SW480 (cell line): ENCODE results near the gene IQCH.

Experiments
- DNase-seq: peaks from one replicate; pipeline ENCODE4 v3.0.0-alpha.2; 2016; ENCODE audit warnings: low spot score

IQCH gene

DNA sequence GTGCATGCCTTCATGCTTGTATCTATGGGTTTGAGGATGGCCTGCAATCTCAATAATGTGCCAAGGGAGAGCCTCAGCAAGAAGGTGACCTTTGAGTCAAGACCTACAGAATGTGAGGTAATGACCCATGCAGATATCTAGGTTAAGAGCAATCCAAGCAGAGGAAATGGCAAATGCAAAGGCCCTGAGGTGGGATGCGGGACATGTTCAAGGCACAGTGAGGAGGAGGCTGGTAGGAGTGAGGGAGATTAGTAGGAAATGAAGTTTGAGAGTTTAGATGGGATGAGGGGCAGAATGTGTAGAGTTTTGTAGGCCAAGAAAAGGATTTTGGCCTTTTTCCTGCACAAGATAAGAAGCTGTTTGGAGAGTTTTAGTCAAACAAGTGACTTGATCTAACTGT, 283.2 kb downstream of the IQCH start:
- DNase-seq, result no peak

DNA sequence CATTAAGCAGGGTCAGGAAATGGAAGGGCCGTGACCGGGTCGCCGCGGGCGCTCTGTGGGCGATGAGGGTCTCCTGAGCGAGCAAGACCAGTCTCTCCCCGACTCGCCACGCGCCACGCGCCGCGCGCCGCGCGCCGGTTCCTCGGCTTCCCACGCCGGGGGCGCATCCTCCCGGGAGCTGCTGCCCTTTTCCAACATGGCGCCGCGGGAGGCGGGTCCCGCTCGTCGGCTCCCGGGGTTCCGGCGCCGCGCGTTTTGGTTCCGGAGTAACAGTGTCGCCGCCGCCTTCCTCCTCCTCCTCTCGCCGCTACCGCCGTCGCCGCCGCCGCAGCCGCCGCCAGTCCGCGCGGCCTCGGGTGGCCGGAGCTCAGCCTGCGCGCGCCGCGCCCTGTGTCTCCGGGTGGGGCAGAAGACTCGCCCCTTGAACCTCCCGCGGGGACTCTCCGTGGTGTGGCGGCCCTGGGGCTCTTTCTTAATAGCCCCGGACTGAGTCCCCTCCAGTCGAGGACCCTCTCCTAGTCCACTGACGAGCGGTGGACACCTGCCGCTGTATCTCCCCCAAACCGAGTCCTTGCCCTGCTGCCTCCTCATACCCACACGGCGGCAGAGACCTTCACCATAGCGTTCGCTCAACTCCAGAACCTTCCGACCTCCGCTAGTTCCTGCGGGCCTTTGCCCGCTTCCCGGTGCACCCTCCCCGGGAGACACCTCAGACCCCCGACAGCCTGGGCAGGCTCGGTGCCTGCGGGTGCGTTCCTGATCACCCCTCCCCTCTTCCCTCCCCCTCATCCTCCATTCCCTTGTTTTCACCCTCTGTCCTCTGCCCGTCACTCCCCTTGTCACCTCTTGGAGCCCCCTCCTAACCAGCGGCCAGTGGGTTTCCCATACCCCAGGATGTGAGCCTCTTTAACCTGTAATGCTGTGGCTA, 288.1 kb downstream of the IQCH start, which contains the start of gene MAP2K5:
Gene MAP2K5 (plus strand): TSS at position 284 of the 928 bp plus-strand sequence. CDS start 633 bp downstream, at position 917.
- peak; percentile 81 for DNase-seq

- DNase-seq, result no peak
Observed at GRCh38 chr15:67543348-67543718, 288.7 kb downstream of the IQCH start.

GRCh38 chr15:67544475-67544874, 289.9 kb downstream of the IQCH start:
- no peak for DNase-seq

DNA sequence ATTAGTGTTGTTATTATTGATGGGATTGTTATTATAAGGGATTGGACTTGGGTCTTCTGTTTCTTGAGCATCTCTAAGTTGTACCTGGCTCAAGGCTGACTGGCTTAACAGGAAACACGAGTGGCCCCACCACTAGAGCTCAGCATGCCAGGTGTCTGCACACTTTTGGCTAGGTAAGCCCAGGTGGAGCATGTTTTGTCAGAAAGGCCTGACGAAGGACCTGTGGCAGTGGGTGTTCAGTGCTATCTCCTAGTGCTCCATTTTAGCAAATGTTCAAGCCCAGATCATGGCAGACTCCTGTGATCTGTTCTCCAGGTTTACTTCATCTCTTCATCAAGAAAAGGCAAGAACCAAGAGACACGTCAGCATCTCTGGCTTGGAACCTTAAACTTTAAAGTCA, 291.3 kb downstream of the IQCH start:
- no peak for DNase-seq

GRCh38 chr15:67547064-67547463, 292.5 kb downstream of the IQCH start:
- no peak for DNase-seq

DNA sequence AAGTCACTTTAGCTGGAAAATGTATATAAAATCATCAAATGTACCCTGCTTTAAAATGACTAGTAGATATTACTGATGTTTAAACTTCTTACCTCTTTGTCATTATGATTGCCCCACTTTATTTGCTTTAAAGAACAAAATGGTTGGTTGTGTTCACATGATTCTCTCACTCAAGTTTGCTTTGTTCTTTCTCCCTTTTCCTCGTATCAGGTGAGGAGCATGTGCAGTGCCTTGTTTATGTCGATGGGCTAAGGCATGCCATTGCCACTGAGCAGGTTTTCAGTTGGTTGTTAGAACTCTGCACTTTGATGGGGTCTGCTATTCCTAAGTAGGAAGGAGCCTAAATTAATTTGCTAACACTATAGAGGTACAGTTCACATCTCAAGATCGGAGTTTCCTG, 293.2 kb downstream of the IQCH start:
- no peak for DNase-seq

- DNase-seq, result no peak
Observed at GRCh38 chr15:67548236-67548852, 293.8 kb downstream of the IQCH start.

- DNase-seq, result no peak
Observed at GRCh38 chr15:67548862-67549651, 294.5 kb downstream of the IQCH start.

DNA sequence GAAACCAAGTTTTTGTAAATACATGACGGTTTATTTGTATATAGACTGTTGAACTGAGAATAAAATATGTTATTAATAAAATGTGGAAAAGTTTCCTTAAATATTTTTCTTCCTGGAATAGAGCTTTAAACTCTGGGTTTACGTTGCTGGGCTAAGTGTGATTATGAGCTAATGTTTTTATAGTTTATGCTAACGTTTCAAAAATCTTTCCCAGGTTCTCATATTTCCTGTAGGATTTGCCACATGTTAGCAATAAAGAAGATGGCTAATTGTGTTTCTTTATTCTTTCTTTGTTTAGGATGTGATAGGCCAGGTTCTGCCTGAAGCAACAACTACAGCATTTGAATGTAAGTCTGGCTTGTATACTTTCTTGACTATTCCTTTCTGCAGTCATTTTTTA, 295.1 kb downstream of the IQCH start:
- no peak for DNase-seq

GRCh38 chr15:67550522-67550921, 295.9 kb downstream of the IQCH start:
- no peak for DNase-seq

DNA sequence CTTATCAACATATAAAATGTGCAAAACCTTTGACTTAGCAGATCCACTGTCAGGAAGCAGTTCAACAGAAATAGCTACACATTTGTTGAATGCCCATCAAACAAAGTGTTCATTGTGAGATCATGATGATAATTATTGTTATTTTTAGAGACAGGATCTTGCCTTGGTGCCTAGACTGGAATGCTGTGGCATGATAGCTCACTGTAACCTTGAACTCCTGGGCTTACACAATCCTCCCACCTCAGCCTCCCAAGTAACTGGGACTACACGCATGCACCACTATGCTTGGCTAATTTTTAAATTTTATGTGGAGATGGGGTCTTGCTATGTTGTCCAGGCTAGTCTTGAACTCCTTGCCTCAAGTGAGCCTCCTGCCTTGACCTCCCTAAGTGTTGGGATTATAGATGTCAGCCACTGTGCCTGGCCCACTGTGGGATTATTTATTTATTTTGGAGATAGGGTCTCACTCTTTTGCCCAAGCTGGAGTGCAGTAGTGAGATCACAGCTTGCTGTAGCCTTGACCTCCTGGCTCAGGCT, 296.7 kb downstream of the IQCH start:
- DNase-seq, result no peak
